Spleen (tissue), 7 donors: Measurements from ENCODE around the gene EPHA6.

ENCODE experiments used
- CTCF ChIP-seq, 11 experiments: fragments of 200-600 bp in 7 of 11; fragments of 450-650 bp in 4 of 11; sonication (generic) in 4 of 11; IDR thresholded peaks in 8 of 11; conservative IDR thresholded peaks in 3 of 11; 1 replicate in 7 of 11; 2 replicates in 4 of 11; pipeline versions ENCODE4 v1.4.0 to v1.8.0; 2016 to 2021; ENCODE audit warnings: antibody characterized with exemption in 11 of 11, inconsistent platforms in 4 of 11, mild to moderate bottlenecking in 1 of 11
- POLR2A ChIP-seq, 3 donors: fragments of 450-650 bp; IDR thresholded peaks; one replicate each; pipeline ENCODE4 v1.5.1; 2017; ENCODE audit warnings: antibody characterized with exemption in 3 of 3, mild to moderate bottlenecking in 1 of 3
- POLR2AphosphoS5 ChIP-seq, 3 donors: sonication (generic); formaldehyde crosslinking; IDR thresholded peaks; one replicate each; pipeline ENCODE4 v1.5.1; 2017; ENCODE audit warnings: antibody characterized with exemption in 3 of 3
- donor health status: DM: no; HTN: no; CAD: no; lungs with moderate emphysema.
- donor health status: DM: no; HTN: no; CAD: no.
- donor health status: DM: no; HTN: no; CAD: no.

GRCh38 chr3:96833301-96833700, 18.9 kb downstream of the EPHA6 start:
- TF ChIP-seq CTCF (IDR thresholded peaks at IDR 0.05 in 8 of 11, conservative IDR thresholded peaks at IDR 0.05 in 3 of 11) (no peak), POLR2AphosphoS5 (IDR thresholded peaks at IDR 0.05) (no peak), POLR2A (IDR thresholded peaks at IDR 0.05) (no peak)
